Skeletal muscle tissue (tissue), 4 donors: Measurements from ENCODE around the gene XPNPEP1. TPM values are rescaled to one million over a fixed set of nuclear protein-coding genes. Genes with fewer than 3 reads are reported as not detected.

Experiments used
- H3K27ac ChIP-seq: one replicate; pipeline ENCODE4 v1.7.0; 2013; ENCODE audit warnings: mild to moderate bottlenecking, low read depth, low read length, inconsistent platforms
- H3K27me3 ChIP-seq, 3 donors: one replicate each; pipeline ENCODE4 v1.7.0; 2013; ENCODE audit warnings: low read length in 3 of 3; ENCODE audit not compliant: control insufficient read depth in 3 of 3, insufficient read depth in 3 of 3
- H3K36me3 ChIP-seq, 3 donors: one replicate each; pipeline ENCODE4 v1.7.0; 2013; ENCODE audit warnings: low read length in 3 of 3; ENCODE audit not compliant: control insufficient read depth in 3 of 3, insufficient read depth in 3 of 3
- H3K4me1 ChIP-seq, 3 donors: one replicate each; pipeline ENCODE4 v1.7.0; 2013; ENCODE audit warnings: low read length in 3 of 3, mild to moderate bottlenecking in 3 of 3; ENCODE audit not compliant: control insufficient read depth in 3 of 3, insufficient read depth in 3 of 3
- H3K4me3 ChIP-seq, 3 donors: one replicate each; pipeline ENCODE4 v1.7.0; 2013; ENCODE audit warnings: low read length in 3 of 3
- H3K9ac ChIP-seq, 3 donors: one replicate each; pipeline ENCODE4 v1.7.0; 2013; ENCODE audit warnings: low read length in 3 of 3, mild to moderate bottlenecking in 3 of 3, moderate library complexity in 2 of 3, low read depth in 1 of 3
- H3K9me3 ChIP-seq, 3 donors: one replicate each; pipeline ENCODE4 v1.7.0; 2013; ENCODE audit warnings: low read length in 3 of 3; ENCODE audit not compliant: control insufficient read depth in 3 of 3
- total RNA-seq: library from RNA; depleted of rRNA; stranded (reverse); fragments of >200 nt; gene quantifications from one replicate; pipeline ENCODE4 v1.2.3, GENCODE V29; 2014
- donor health status: Osteomylitis.

Gene XPNPEP1
- total RNA-seq, 1 donor from 2014 or later: 89.2 TPM

GRCh38 chr10:109853921-109854320, 69.4 kb downstream of the XPNPEP1 start:
- H3K36me3 ChIP-seq: no peaks in the 10 kb centered on the region
- H3K9ac ChIP-seq: no peak overlapping the region
- H3K27ac ChIP-seq: no peak overlapping the region
- no peak overlapping the region for H3K4me3 ChIP-seq
- H3K9me3 ChIP-seq: no peaks in the 10 kb centered on the region
- peaks cover 7 to 8% (median 7%) of the 10 kb centered on the region in 3 donors for H3K4me1 ChIP-seq
- peaks cover 0 to 2% (median 0%) of the 10 kb centered on the region in 3 donors for H3K27me3 ChIP-seq

GRCh38 chr10:109852475-109853037, 70.8 kb downstream of the XPNPEP1 start:
- Histone ChIP-seq H3K9me3 (no peaks in the 10 kb centered on the region), H3K9ac (no peak overlapping the region), H3K27ac (no peak overlapping the region), H3K36me3 (no peaks in the 10 kb centered on the region), H3K4me3 (no peak overlapping the region), H3K27me3 (peaks cover 0 to 2% (median 0%) of the 10 kb centered on the region in 3 donors), H3K4me1 (peaks cover 7 to 8% (median 7%) of the 10 kb centered on the region in 3 donors)

GRCh38 chr10:109851616-109852474, 71.5 kb downstream of the XPNPEP1 start:
- peaks cover 7 to 8% (median 7%) of the 10 kb centered on the region in 3 donors for H3K4me1 ChIP-seq
- H3K9ac ChIP-seq: no peak overlapping the region
- H3K36me3 ChIP-seq: no peaks in the 10 kb centered on the region
- H3K27me3 ChIP-seq: peaks cover 0 to 2% (median 0%) of the 10 kb centered on the region in 3 donors
- no peaks in the 10 kb centered on the region for H3K9me3 ChIP-seq
- no peak overlapping the region for H3K4me3 ChIP-seq
- no peak overlapping the region for H3K27ac ChIP-seq

- no peaks in the 10 kb centered on the region for H3K36me3 ChIP-seq
- peaks cover 0 to 6% (median 2%) of the 10 kb centered on the region in 3 donors for H3K27me3 ChIP-seq
- no peaks in the 10 kb centered on the region for H3K9me3 ChIP-seq
These were observed 76.5 kb downstream of the XPNPEP1 start for GRCh38 chr10:109846832-109847231.

GRCh38 chr10:109845308-109845707, 78.0 kb downstream of the XPNPEP1 start:
- H3K4me3 ChIP-seq: no peak overlapping the region
- H3K9ac ChIP-seq: no peak overlapping the region
- H3K27me3 ChIP-seq: peaks cover 0 to 6% (median 2%) of the 10 kb centered on the region in 3 donors
- H3K9me3 ChIP-seq: no peaks in the 10 kb centered on the region
- H3K27ac ChIP-seq: no peak overlapping the region
- no peaks in the 10 kb centered on the region for H3K4me1 ChIP-seq
- no peaks in the 10 kb centered on the region for H3K36me3 ChIP-seq

More at GRCh38 chr10:109846832-109847231, 76.5 kb downstream of the XPNPEP1 start:
- Histone ChIP-seq H3K9ac (no peak overlapping the region), H3K4me1 (peaks cover under 1 to 2% (median 2%) of the 10 kb centered on the region in 3 donors), H3K4me3 (no peak overlapping the region), H3K27ac (no peak overlapping the region)

GRCh38 chr10:109838592-109839244, 84.6 kb downstream of the XPNPEP1 start:
- H3K4me3 ChIP-seq: no peak overlapping the region
- no peaks in the 10 kb centered on the region for H3K36me3 ChIP-seq
- no peak overlapping the region for H3K9ac ChIP-seq
- H3K9me3 ChIP-seq: no peaks in the 10 kb centered on the region
- H3K27me3 ChIP-seq: no peaks in the 10 kb centered on the region
- H3K27ac ChIP-seq: no peak overlapping the region
- H3K4me1 ChIP-seq: no peaks in the 10 kb centered on the region

- H3K9me3 ChIP-seq: no peaks in the 10 kb centered on the region
- no peak overlapping the region for H3K9ac ChIP-seq
- H3K4me1 ChIP-seq: no peaks in the 10 kb centered on the region
- no peak overlapping the region for H3K27ac ChIP-seq
- H3K36me3 ChIP-seq: no peaks in the 10 kb centered on the region
- H3K27me3 ChIP-seq: no peaks in the 10 kb centered on the region
- H3K4me3 ChIP-seq: no peak overlapping the region
These were observed 85.9 kb downstream of the XPNPEP1 start for GRCh38 chr10:109837384-109837783.

- Histone ChIP-seq H3K9me3 (peaks cover 0 to 3% (median 0%) of the 10 kb centered on the region in 3 donors), H3K27ac (no peak overlapping the region), H3K36me3 (no peaks in the 10 kb centered on the region), H3K4me3 (no peak overlapping the region), H3K27me3 (no peaks in the 10 kb centered on the region), H3K9ac (no peak overlapping the region), H3K4me1 (no peaks in the 10 kb centered on the region)
These were observed 88.1 kb downstream of the XPNPEP1 start for GRCh38 chr10:109835257-109835656.

GRCh38 chr10:109831846-109832245, 91.5 kb downstream of the XPNPEP1 start:
- no peaks in the 10 kb centered on the region for H3K4me1 ChIP-seq
- no peak overlapping the region for H3K9ac ChIP-seq
- no peaks in the 10 kb centered on the region for H3K36me3 ChIP-seq
- H3K4me3 ChIP-seq: no peak overlapping the region
- H3K27ac ChIP-seq: no peak overlapping the region
- peaks cover 0 to 3% (median 0%) of the 10 kb centered on the region in 3 donors for H3K9me3 ChIP-seq
- H3K27me3 ChIP-seq: no peaks in the 10 kb centered on the region

GRCh38 chr10:109824206-109824605, 99.1 kb downstream of the XPNPEP1 start:
- Histone ChIP-seq H3K4me3 (no peak overlapping the region), H3K4me1 (no peaks in the 10 kb centered on the region), H3K9ac (no peak overlapping the region), H3K27me3 (no peaks in the 10 kb centered on the region), H3K27ac (no peak overlapping the region), H3K36me3 (no peaks in the 10 kb centered on the region), H3K9me3 (no peaks in the 10 kb centered on the region)
